ENCODE measurements around the gene BIRC6.

BIRC6 gene

GRCh38 chr2:32377928-32378327 lies 21.1 kb downstream of the BIRC6 start:
- FAIRE-seq = no peak

- no peak for FAIRE-seq
Measured at GRCh38 chr2:32379352-32379751, 22.5 kb downstream of the BIRC6 start.

- FAIRE-seq = no peak
Measured at GRCh38 chr2:32383858-32384257, 27.0 kb downstream of the BIRC6 start.

- FAIRE-seq = no peak
Measured at GRCh38 chr2:32384529-32384928, 27.7 kb downstream of the BIRC6 start.

- no peak for FAIRE-seq
Measured at GRCh38 chr2:32386739-32387138, 29.9 kb downstream of the BIRC6 start.

GRCh38 chr2:32399221-32399620 lies 42.4 kb downstream of the BIRC6 start:
- no peak for FAIRE-seq

GRCh38 chr2:32402091-32402490 lies 45.3 kb downstream of the BIRC6 start:
- no peak for FAIRE-seq

- no peak for FAIRE-seq
Measured at GRCh38 chr2:32403782-32404181, 47.0 kb downstream of the BIRC6 start.

- no peak for FAIRE-seq
Measured at GRCh38 chr2:32404691-32405090, 47.9 kb downstream of the BIRC6 start.

GRCh38 chr2:32416519-32416918 lies 59.7 kb downstream of the BIRC6 start:
- no peak for FAIRE-seq

GRCh38 chr2:32417659-32418058 lies 60.8 kb downstream of the BIRC6 start:
- no peak for FAIRE-seq

- no peak for FAIRE-seq
Measured at GRCh38 chr2:32418778-32419177, 62.0 kb downstream of the BIRC6 start.

- FAIRE-seq = no peak
Measured at GRCh38 chr2:32422133-32422532, 65.3 kb downstream of the BIRC6 start.

GRCh38 chr2:32423536-32423935 lies 66.7 kb downstream of the BIRC6 start:
- FAIRE-seq = no peak

GRCh38 chr2:32424739-32425138 lies 67.9 kb downstream of the BIRC6 start:
- FAIRE-seq = no peak

GRCh38 chr2:32425719-32426141 lies 68.9 kb downstream of the BIRC6 start:
- no peak for FAIRE-seq

GRCh38 chr2:32427672-32428610 lies 71.1 kb downstream of the BIRC6 start:
- FAIRE-seq = no peak

- FAIRE-seq = no peak
Measured at GRCh38 chr2:32430804-32431203, 74.0 kb downstream of the BIRC6 start.

GRCh38 chr2:32436150-32436549 lies 79.3 kb downstream of the BIRC6 start:
- no peak for FAIRE-seq

GRCh38 chr2:32442020-32442467 lies 85.2 kb downstream of the BIRC6 start:
- FAIRE-seq = no peak

GRCh38 chr2:32446369-32446768 lies 89.5 kb downstream of the BIRC6 start:
- FAIRE-seq = no peak

- FAIRE-seq = no peak
Measured at GRCh38 chr2:32450851-32451250, 94.0 kb downstream of the BIRC6 start.

- FAIRE-seq = no peak
Measured at GRCh38 chr2:32452338-32453064, 95.7 kb downstream of the BIRC6 start.

Data from endometrium (tissue), 2 donors.